HG03378 (cell line): ENCODE measurements around the gene GNAQ.
"Not testable (repeated sequence)": the region's sequence is repeated elsewhere in the genome, so short reads cannot be mapped to it uniquely, and the experiment has no call there.

Experiments
- ATAC-seq: cut with Tn5 transposase; IDR thresholded peaks from one replicate; pipeline ENCODE4 v1.9.1; 2021; ENCODE audit warnings: mild to moderate bottlenecking, moderate library complexity; ENCODE audit not compliant: unreplicated experiment

Gene GNAQ

GRCh38 chr9:77719321-77719720 lies 312.3 kb downstream of the GNAQ start:
- ATAC-seq = no peak

- not testable (repeated sequence) for ATAC-seq
Observed at GRCh38 chr9:77718298-77718640, 313.3 kb downstream of the GNAQ start.

GRCh38 chr9:77717608-77718297 lies 313.9 kb downstream of the GNAQ start:
- not testable (repeated sequence) for ATAC-seq

- no peak for ATAC-seq
Observed at GRCh38 chr9:77714077-77714549, 317.5 kb downstream of the GNAQ start.

GRCh38 chr9:77712533-77713130 lies 319.0 kb downstream of the GNAQ start:
- no peak for ATAC-seq

- ATAC-seq = no peak
Observed at GRCh38 chr9:77710965-77711648, 320.5 kb downstream of the GNAQ start.

- ATAC-seq = no peak
Observed at GRCh38 chr9:77710316-77710715, 321.3 kb downstream of the GNAQ start.

GRCh38 chr9:77708064-77708815 lies 323.4 kb downstream of the GNAQ start:
- no peak for ATAC-seq

- no peak for ATAC-seq
Observed at GRCh38 chr9:77707383-77708063, 324.1 kb downstream of the GNAQ start.

GRCh38 chr9:77705636-77706035 lies 326.0 kb downstream of the GNAQ start:
- no peak for ATAC-seq

- ATAC-seq = not testable (repeated sequence)
Observed at GRCh38 chr9:77702521-77703390, 328.9 kb downstream of the GNAQ start.

- ATAC-seq = no peak
Observed at GRCh38 chr9:77697238-77697984, 334.2 kb downstream of the GNAQ start.

GRCh38 chr9:77690723-77691122 lies 340.9 kb downstream of the GNAQ start:
- ATAC-seq = not testable (repeated sequence)

GRCh38 chr9:77690119-77690518 lies 341.5 kb downstream of the GNAQ start:
- not testable (repeated sequence) for ATAC-seq

GRCh38 chr9:77687737-77688136 lies 343.9 kb downstream of the GNAQ start:
- ATAC-seq = not testable (repeated sequence)

- no peak for ATAC-seq
Observed at GRCh38 chr9:77680581-77680980, 351.0 kb downstream of the GNAQ start.

GRCh38 chr9:77679661-77680368 lies 351.8 kb downstream of the GNAQ start:
- ATAC-seq = no peak

GRCh38 chr9:77679088-77679487 lies 352.5 kb downstream of the GNAQ start:
- no peak for ATAC-seq
